Mononuclear cell (primary cell): Measurements from ENCODE around the gene HOXB8. TPM values are rescaled to one million over a fixed set of nuclear protein-coding genes. Genes with fewer than 3 reads are reported as not detected.

Experiments used
- total RNA-seq: library from RNA; depleted of rRNA; stranded (reverse); fragments of >200 nt; gene quantifications from one replicate; pipeline ENCODE4 v1.2.3, GENCODE V29; 2012

HOXB8 gene
- total RNA-seq, 1 donor, result 0.10 TPM

Other genes with a start within 250 kb of the HOXB8 start
- 40.1 TPM for gene SKAP1, start 185.1 kb downstream of the HOXB8 start, total RNA-seq
- not detected for gene HOXB1, start 84.3 kb downstream of the HOXB8 start, total RNA-seq
- gene HOXB2, start 70.2 kb downstream of the HOXB8 start, total RNA-seq, result 7.6 TPM
- gene HOXB4, start 36.9 kb downstream of the HOXB8 start, total RNA-seq, result 0.31 TPM
- 0.94 TPM for gene HOXB3, start 25.1 kb downstream of the HOXB8 start, total RNA-seq
- not detected for gene HOXB5, start 21.5 kb downstream of the HOXB8 start, total RNA-seq
- gene HOXB6, start 10.3 kb downstream of the HOXB8 start, total RNA-seq, result not detected
- 0.10 TPM for gene HOXB7, start 4.3 kb downstream of the HOXB8 start, total RNA-seq
- gene HOXB9, start 11.1 kb upstream of the HOXB8 start, total RNA-seq, result not detected
- gene PRAC1, start 107.2 kb upstream of the HOXB8 start, total RNA-seq, result not detected
- not detected for gene PRAC2, start 107.9 kb upstream of the HOXB8 start, total RNA-seq
- not detected for gene HOXB13, start 113.5 kb upstream of the HOXB8 start, total RNA-seq
- not detected for gene TTLL6, start 201.9 kb upstream of the HOXB8 start, total RNA-seq
- 136 TPM for gene CALCOCO2, start 215.7 kb upstream of the HOXB8 start, total RNA-seq